GM12892 (cell line): ENCODE measurements around the gene STK39.
"Not testable (repeated sequence)": the region's sequence is repeated elsewhere in the genome, so short reads cannot be mapped to it uniquely, and the experiment has no call there.

Experiments used
- POLR2A ChIP-seq: IDR thresholded peaks from 2 replicates; pipeline ENCODE4 v1.6.1; 2011; ENCODE audit warnings: low read depth, low read length, control low read depth
- TAF1 ChIP-seq: IDR thresholded peaks from 2 replicates; pipeline ENCODE4 v1.6.1; 2011; ENCODE audit warnings: low read depth, mild to moderate bottlenecking, control low read depth, low read length, borderline replicate concordance

- not testable (repeated sequence) for TF ChIP-seq POLR2A, TAF1
These were observed 125.2 kb downstream of the STK39 start for GRCh38 chr2:168122210-168122609.
